Mesenchymal stem cell (in vitro differentiated cells and primary cell): ENCODE measurements around the gene BRWD1.

Experiments
- DNase-seq: peaks from one replicate; pipeline ENCODE4 v3.0.0-alpha.2; 2013
- H2AFZ ChIP-seq: one replicate; pipeline ENCODE4 v1.6.1; 2013; ENCODE audit warnings: low read depth, mild to moderate bottlenecking, control low read depth, inconsistent platforms, low read length, moderate library complexity
- H2AK5ac ChIP-seq: 2 replicates; pipeline ENCODE4 v1.6.1; 2013; ENCODE audit warnings: low read length, moderate library complexity, mild to moderate bottlenecking, inconsistent platforms; ENCODE audit not compliant: severe bottlenecking
- H2BK120ac ChIP-seq: one replicate; pipeline ENCODE4 v1.6.1; 2013; ENCODE audit warnings: low read depth, mild to moderate bottlenecking, inconsistent platforms, low read length, moderate library complexity
- H2BK12ac ChIP-seq, 2 experiments: one replicate each; pipeline ENCODE4 v1.6.1; 2013; ENCODE audit warnings: inconsistent platforms in 2 of 2, low read length in 2 of 2, mild to moderate bottlenecking in 2 of 2, moderate library complexity in 2 of 2, control low read depth in 1 of 2
- H2BK15ac ChIP-seq: one replicate; pipeline ENCODE4 v1.6.1; 2013; ENCODE audit warnings: mild to moderate bottlenecking, low read depth, inconsistent platforms; ENCODE audit not compliant: poor library complexity, severe bottlenecking
- H2BK5ac ChIP-seq: 2 replicates; pipeline ENCODE4 v1.6.1; 2013; ENCODE audit warnings: low read depth, mild to moderate bottlenecking, low read length, control low read depth, inconsistent platforms; ENCODE audit not compliant: poor library complexity, severe bottlenecking
- H3K14ac ChIP-seq, 2 experiments: one replicate each; pipeline ENCODE4 v1.6.1; 2013; ENCODE audit warnings: inconsistent platforms in 2 of 2, low read length in 2 of 2, control low read depth in 1 of 2, mild to moderate bottlenecking in 1 of 2, moderate library complexity in 1 of 2
- H3K18ac ChIP-seq, 2 experiments: one replicate each; pipeline ENCODE4 v1.6.1; 2013; ENCODE audit warnings: inconsistent platforms in 2 of 2, low read length in 2 of 2, control low read depth in 1 of 2, low read depth in 1 of 2, mild to moderate bottlenecking in 1 of 2
- H3K23ac ChIP-seq, 2 experiments: one replicate each; pipeline ENCODE4 v1.6.1; 2013; ENCODE audit warnings: inconsistent platforms in 2 of 2, low read length in 2 of 2, mild to moderate bottlenecking in 2 of 2, moderate library complexity in 2 of 2, control low read depth in 1 of 2
- H3K27ac ChIP-seq: 2 replicates; pipeline ENCODE4 v1.5.1; 2013; ENCODE audit warnings: mild to moderate bottlenecking, moderate library complexity, low read length, control low read depth, inconsistent platforms; ENCODE audit not compliant: poor library complexity, severe bottlenecking
- H3K27me3 ChIP-seq, 2 experiments: 2 replicates each; pipeline versions ENCODE4 v1.6.1 to v1.7.0; 2013; ENCODE audit warnings: low read length in 2 of 2, mild to moderate bottlenecking in 2 of 2, moderate library complexity in 2 of 2, control low read depth in 1 of 2, inconsistent platforms in 1 of 2; ENCODE audit not compliant: control insufficient read depth in 1 of 2, insufficient read depth in 1 of 2
- H3K36me3 ChIP-seq, 2 experiments: 2 replicates each; pipeline versions ENCODE4 v1.6.1 to v1.7.0; 2013; ENCODE audit warnings: low read length in 2 of 2, control low read depth in 1 of 2, inconsistent platforms in 1 of 2, low read depth in 1 of 2, mild to moderate bottlenecking in 1 of 2; ENCODE audit not compliant: insufficient read depth in 2 of 2, control insufficient read depth in 1 of 2
- H3K4ac ChIP-seq, 2 experiments: one replicate each; pipeline ENCODE4 v1.6.1; 2013; ENCODE audit warnings: inconsistent platforms in 2 of 2, low read length in 2 of 2, mild to moderate bottlenecking in 2 of 2, moderate library complexity in 2 of 2, control low read depth in 1 of 2, low read depth in 1 of 2
- H3K4me1 ChIP-seq: 2 replicates; pipeline ENCODE4 v1.6.1; 2013; ENCODE audit warnings: low read depth, low read length, control low read depth; ENCODE audit not compliant: control insufficient read depth, insufficient read depth
- H3K4me2 ChIP-seq: 2 replicates; pipeline ENCODE4 v1.6.1; 2013; ENCODE audit warnings: low read length, mild to moderate bottlenecking, inconsistent platforms; ENCODE audit not compliant: poor library complexity, severe bottlenecking
- H3K4me3 ChIP-seq, 2 experiments: 2 replicates each; pipeline versions ENCODE4 v1.5.1 to v1.7.0; 2013; ENCODE audit warnings: low read length in 2 of 2, mild to moderate bottlenecking in 2 of 2, control low read depth in 1 of 2, low read depth in 1 of 2; ENCODE audit not compliant: insufficient read depth in 1 of 2
- H3K79me1 ChIP-seq: replicated peaks from 2 replicates; pipeline ENCODE4 v1.6.1; 2013; ENCODE audit warnings: mild to moderate bottlenecking, control low read depth, low read length, inconsistent platforms; ENCODE audit not compliant: poor library complexity, severe bottlenecking
- H3K9ac ChIP-seq: 2 replicates; pipeline ENCODE4 v1.7.0; 2013; ENCODE audit warnings: mild to moderate bottlenecking, low read length, moderate library complexity
- H3K9me3 ChIP-seq: 2 replicates; pipeline ENCODE4 v1.7.0; 2013; ENCODE audit warnings: mild to moderate bottlenecking, low read length; ENCODE audit not compliant: control insufficient read depth
- H4K8ac ChIP-seq: one replicate; pipeline ENCODE4 v1.6.1; 2013; ENCODE audit warnings: inconsistent platforms, mild to moderate bottlenecking, low read length, moderate library complexity
- H4K91ac ChIP-seq: one replicate; pipeline ENCODE4 v1.6.1; 2013; ENCODE audit warnings: mild to moderate bottlenecking, low read length, inconsistent platforms
- WGBS: methylation state at CpG from one replicate; pipeline ENCODE4 v1.1.7; 2013; ENCODE audit warnings: mixed read lengths; 5-methylcytosine and 5-hydroxymethylcytosine counted together

Gene BRWD1

DNA sequence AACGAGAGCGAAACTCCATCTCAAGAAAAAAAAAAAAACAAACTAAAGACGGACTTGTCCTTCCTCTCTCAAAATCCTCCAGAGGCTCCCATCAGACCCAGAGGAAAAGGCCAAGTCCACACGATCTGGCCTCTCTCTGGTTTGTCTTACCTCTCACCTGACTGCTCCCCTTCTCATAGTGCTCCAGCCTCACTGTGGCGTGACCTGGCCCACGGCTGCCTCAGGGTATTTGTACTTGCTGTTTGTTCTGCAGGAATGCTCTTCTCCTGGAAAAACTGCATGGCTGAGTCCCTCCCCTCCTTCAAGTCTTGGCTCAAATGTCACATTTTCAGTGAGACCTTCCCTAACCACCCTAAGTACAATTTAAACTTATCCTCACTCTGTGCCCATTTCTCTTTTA lies 8.0 kb upstream of the BRWD1 start:
- H3K23ac ChIP-seq, result peak overlapping the region in 1 of 2 experiments; percentile 80
- no peak for DNase-seq
- no peaks in the 10 kb centered on the region for H3K36me3 ChIP-seq
- H2BK5ac ChIP-seq, result no peak overlapping the region
- H3K4me3 ChIP-seq, result no peak overlapping the region
- H3K9ac ChIP-seq, result no peak overlapping the region
- H3K4me2 ChIP-seq, result no peak overlapping the region
- H3K18ac ChIP-seq, result no peak overlapping the region
- no peak overlapping the region for H2BK15ac ChIP-seq
- peaks cover 2% of the 10 kb centered on the region for H3K4me1 ChIP-seq
- 91% methylated on average over 6 of the region's 6 CpGs for WGBS
- H3K4ac ChIP-seq, result no peak overlapping the region
- H4K8ac ChIP-seq, result no peak overlapping the region
- H2BK12ac ChIP-seq, result no peak overlapping the region
- H3K27me3 ChIP-seq, result no peaks in the 10 kb centered on the region
- peak overlapping the region; percentile 7 for H3K27ac ChIP-seq
- H3K14ac ChIP-seq, result peak overlapping the region in 1 of 2 experiments; percentile 28
- no peaks in the 10 kb centered on the region for H3K9me3 ChIP-seq
- H4K91ac ChIP-seq, result peak overlapping the region; percentile 67
- no peaks in the 10 kb centered on the region for H3K79me1 ChIP-seq
- H2AFZ ChIP-seq, result peak overlapping the region; percentile 27
- no peak overlapping the region for H2AK5ac ChIP-seq
- no peak overlapping the region for H2BK120ac ChIP-seq

DNA sequence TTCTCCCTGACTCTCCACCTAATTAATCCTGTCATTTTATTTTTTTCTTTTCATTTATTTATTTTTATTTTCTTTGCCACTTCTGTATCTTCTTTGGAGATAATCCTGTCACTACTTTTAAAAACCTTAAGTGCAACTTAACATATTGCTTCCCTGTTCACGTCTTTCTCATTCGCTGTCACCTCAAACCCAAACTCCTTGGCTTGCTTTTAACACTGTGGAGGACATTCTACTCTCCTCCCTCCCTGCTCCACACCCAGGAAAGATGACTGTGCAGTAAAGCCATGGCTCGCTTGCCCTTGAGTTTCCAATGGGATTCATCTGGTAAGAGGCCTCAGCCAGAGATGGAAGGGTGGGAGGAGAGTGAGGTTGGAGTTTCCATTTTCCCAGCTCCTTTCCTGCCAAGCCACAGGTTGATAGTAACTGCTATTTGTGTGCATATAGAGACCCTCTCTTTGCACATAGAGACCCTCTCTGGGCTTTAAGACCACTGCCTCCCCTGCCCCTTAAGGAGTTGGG lies 6.4 kb upstream of the BRWD1 start:
- no peak overlapping the region for H3K14ac ChIP-seq
- H3K9ac ChIP-seq, result peak overlapping the region; percentile 50
- no peaks in the 10 kb centered on the region for H3K36me3 ChIP-seq
- H2BK12ac ChIP-seq, result no peak overlapping the region
- no peak overlapping the region for H4K8ac ChIP-seq
- H3K9me3 ChIP-seq, result no peaks in the 10 kb centered on the region
- H3K4me1 ChIP-seq, result peaks cover 3% of the 10 kb centered on the region
- no peak overlapping the region for H3K18ac ChIP-seq
- no peak overlapping the region for H4K91ac ChIP-seq
- H2AK5ac ChIP-seq, result no peak overlapping the region
- H2BK15ac ChIP-seq, result no peak overlapping the region
- no peaks in the 10 kb centered on the region for H3K27me3 ChIP-seq
- no peak overlapping the region for H2BK5ac ChIP-seq
- no peak overlapping the region for H3K4me3 ChIP-seq
- H3K4me2 ChIP-seq, result no peak overlapping the region
- H2BK120ac ChIP-seq, result no peak overlapping the region
- no peaks in the 10 kb centered on the region for H3K79me1 ChIP-seq
- no peak overlapping the region for H3K23ac ChIP-seq
- no peak overlapping the region for H2AFZ ChIP-seq
- no peak overlapping the region for H3K27ac ChIP-seq
- whole genome bisulfite sequencing, result 79% methylated on average over 2 of the region's 3 CpGs
- no peak overlapping the region for H3K4ac ChIP-seq
- DNase-seq, result no peak

DNA sequence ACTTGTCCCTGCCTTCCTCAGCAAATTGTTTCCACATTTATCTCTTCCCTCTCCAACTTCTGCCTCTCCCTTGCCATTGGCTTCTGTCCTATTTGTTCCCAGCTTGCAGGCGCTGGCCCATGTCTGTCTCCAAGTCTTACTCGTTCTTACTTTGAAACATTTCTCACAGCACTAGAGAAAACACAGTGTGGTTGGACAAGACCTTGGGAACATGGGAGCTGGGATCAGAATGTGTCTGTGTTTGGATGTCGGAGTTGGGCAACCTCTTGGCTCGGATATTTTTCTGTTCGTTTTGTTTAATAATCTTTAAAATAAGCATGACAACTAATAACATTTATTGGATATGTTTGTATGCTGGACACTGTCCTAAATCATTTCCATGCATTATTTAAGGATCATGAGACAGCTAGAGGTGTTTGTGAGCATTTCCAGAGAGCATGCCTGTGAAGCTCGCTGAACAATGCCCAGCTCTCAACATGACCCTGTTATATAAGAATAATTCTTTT lies 5.9 kb upstream of the BRWD1 start:
- 94% methylated on average over 1 of the region's 6 CpGs for WGBS
- no peaks in the 10 kb centered on the region for H3K36me3 ChIP-seq
- H2BK120ac ChIP-seq, result no peak overlapping the region
- no peak overlapping the region for H4K91ac ChIP-seq
- no peak for DNase-seq
- H3K14ac ChIP-seq, result no peak overlapping the region
- no peak overlapping the region for H3K23ac ChIP-seq
- H3K4me1 ChIP-seq, result peaks cover 6% of the 10 kb centered on the region
- H3K9me3 ChIP-seq, result no peaks in the 10 kb centered on the region
- no peaks in the 10 kb centered on the region for H3K79me1 ChIP-seq
- no peaks in the 10 kb centered on the region for H3K27me3 ChIP-seq
- H2AFZ ChIP-seq, result no peak overlapping the region
- no peak overlapping the region for H3K18ac ChIP-seq
- no peak overlapping the region for H3K27ac ChIP-seq
- no peak overlapping the region for H2AK5ac ChIP-seq
- no peak overlapping the region for H4K8ac ChIP-seq
- H2BK12ac ChIP-seq, result no peak overlapping the region
- no peak overlapping the region for H3K4me2 ChIP-seq
- H2BK15ac ChIP-seq, result no peak overlapping the region
- no peak overlapping the region for H3K4ac ChIP-seq
- no peak overlapping the region for H2BK5ac ChIP-seq
- peak overlapping the region; percentile 50 for H3K9ac ChIP-seq
- no peak overlapping the region for H3K4me3 ChIP-seq

DNA sequence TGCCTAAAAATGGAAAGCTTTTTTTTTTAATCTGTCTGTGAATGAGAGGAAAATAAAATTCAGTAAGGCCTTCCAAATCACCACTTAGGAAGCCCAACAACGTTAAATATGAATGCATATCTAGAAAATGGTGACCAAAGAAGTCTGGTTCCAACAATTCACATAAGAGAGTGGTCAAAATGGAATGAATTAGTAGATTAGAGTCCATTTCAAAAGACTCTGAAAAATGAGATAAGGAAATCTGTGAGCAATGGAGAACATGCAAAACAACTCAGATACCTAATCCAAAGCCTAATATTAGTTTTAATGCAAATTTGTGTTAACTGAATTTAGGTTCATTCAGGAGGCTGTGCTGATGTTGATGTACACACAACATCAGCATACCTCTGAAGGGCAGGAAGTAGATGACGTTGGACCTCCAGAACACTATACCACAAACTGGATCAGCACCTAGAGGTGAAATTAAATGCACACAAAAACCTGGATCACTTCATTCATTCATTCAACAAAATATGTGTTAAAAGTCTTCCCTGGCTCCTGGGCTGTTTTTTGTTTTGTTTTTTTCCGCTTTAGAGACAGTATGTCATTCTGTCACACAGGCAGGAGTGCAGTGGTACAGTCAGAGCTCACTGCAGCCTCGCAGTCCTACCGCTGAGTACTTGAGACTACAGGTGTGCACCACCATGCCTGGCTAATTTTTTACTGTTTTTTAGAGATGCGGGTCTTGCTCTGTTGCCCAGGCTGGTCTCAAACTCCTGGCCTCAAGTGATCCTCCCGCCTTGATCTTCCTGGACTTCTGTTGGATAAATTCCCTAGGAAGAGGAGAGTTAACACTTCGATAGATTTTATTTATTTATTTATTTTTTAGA lies 4.9 kb upstream of the BRWD1 start:
- H3K4me3 ChIP-seq, result no peak overlapping the region
- no peak overlapping the region for H2BK5ac ChIP-seq
- no peak overlapping the region for H3K14ac ChIP-seq
- no peaks in the 10 kb centered on the region for H3K27me3 ChIP-seq
- no peak overlapping the region for H2BK12ac ChIP-seq
- H2BK120ac ChIP-seq, result no peak overlapping the region
- no peak overlapping the region for H3K23ac ChIP-seq
- H4K91ac ChIP-seq, result no peak overlapping the region
- no peak overlapping the region for H3K18ac ChIP-seq
- H3K79me1 ChIP-seq, result no peaks in the 10 kb centered on the region
- DNase-seq, result no peak
- H3K27ac ChIP-seq, result no peak overlapping the region
- H3K9me3 ChIP-seq, result no peaks in the 10 kb centered on the region
- H4K8ac ChIP-seq, result no peak overlapping the region
- no peak overlapping the region for H2AK5ac ChIP-seq
- H3K4me2 ChIP-seq, result no peak overlapping the region
- H3K36me3 ChIP-seq, result no peaks in the 10 kb centered on the region
- peaks cover 6% of the 10 kb centered on the region for H3K4me1 ChIP-seq
- WGBS, result 83% methylated on average over 7 of the region's 8 CpGs
- no peak overlapping the region for H2BK15ac ChIP-seq
- H2AFZ ChIP-seq, result no peak overlapping the region
- H3K4ac ChIP-seq, result no peak overlapping the region
- no peak overlapping the region for H3K9ac ChIP-seq
